BJ (cell line): ENCODE measurements around the gene NSFL1C. TPM values are rescaled to one million over a fixed set of nuclear protein-coding genes. Genes with fewer than 3 reads are reported as not detected.

Experiments used
- CTCF ChIA-PET: fragments of 350-600 bp; formaldehyde crosslinking; extraction: SDS; loops from one replicate; lab custom pipeline; 2021; ENCODE audit warnings: antibody characterized with exemption, inconsistent platforms; lab: Yijun Ruan, JAX
- POLR2A ChIA-PET: fragments of 300-600 bp; sonication (Branson Sonifier 250); formaldehyde crosslinking; extraction: SDS; loops from one replicate; lab custom pipeline; 2021; ENCODE audit warnings: antibody characterized with exemption; lab: Charles Lee
- DNase-seq: peaks from one replicate; pipeline ENCODE4 v3.0.0-alpha.2; 2011; ENCODE audit warnings: low read depth
- H3K27me3 ChIP-seq: 2 replicates; pipeline ENCODE4 v1.6.0; 2011; ENCODE audit warnings: low read length; ENCODE audit not compliant: control insufficient read depth, insufficient read depth
- H3K36me3 ChIP-seq: 2 replicates; pipeline ENCODE4 v1.5.1; 2011; ENCODE audit warnings: low read length; ENCODE audit not compliant: control insufficient read depth, insufficient read depth
- H3K4me3 ChIP-seq: 2 replicates; pipeline ENCODE4 v1.5.1; 2011; ENCODE audit warnings: low read depth, mild to moderate bottlenecking, control low read depth, low read length
- CTCF ChIP-seq: IDR thresholded peaks from 2 replicates; pipeline ENCODE4 v1.5.1; 2011; ENCODE audit warnings: low read depth, mild to moderate bottlenecking, control low read depth, inconsistent platforms, low read length, moderate library complexity; ENCODE audit not compliant: insufficient read depth
- polyA plus RNA-seq: library from polyadenylated mRNA; depleted of rRNA; stranded (reverse); fragments of >200 nt; gene quantifications from 2 replicates; pipeline ENCODE4 v1.2.3, GENCODE V29; 2011

NSFL1C gene
- polyA plus RNA-seq, 1 experiment = 27.7 TPM

- Histone ChIP-seq H3K4me3 (no peak overlapping the region), H3K36me3 (no peaks in the 10 kb centered on the region), H3K27me3 (no peaks in the 10 kb centered on the region)
- CTCF ChIA-PET = interaction anchor here (0.6 to 6.8 kb wide), 7 partner anchors 11 to 168 kb away, joined by 3 to 71 read pairs (median 3); no protein-coding TSS in a partner anchor
- POLR2A ChIA-PET = no interaction called here
- TF ChIP-seq CTCF = no peak
- no peak for DNase-seq
Observed at GRCh38 chr20:1469306-1469905, 2.8 kb upstream of the NSFL1C start.

GRCh38 chr20:1468117-1468624 lies 1.5 kb upstream of the NSFL1C start:
- ChIA-PET CTCF (interaction anchor here (0.8 to 6.8 kb wide), 8 partner anchors 13 to 214 kb away, joined by 3 to 71 read pairs (median 4); no protein-coding TSS in a partner anchor), POLR2A (interaction anchor here (0.7 kb wide), 1 partner anchor 310 kb away, joined by 5 read pairs; no protein-coding TSS in a partner anchor)
- TF ChIP-seq CTCF = no peak
- Histone ChIP-seq H3K4me3 (no peak overlapping the region), H3K36me3 (no peaks in the 10 kb centered on the region), H3K27me3 (no peaks in the 10 kb centered on the region)
- DNase-seq = no peak

GRCh38 chr20:1467355-1468116 lies 887 bp upstream of the NSFL1C start:
- H3K4me3 ChIP-seq = no peak overlapping the region
- ChIA-PET POLR2A (no interaction called here), CTCF (interaction anchor here (0.8 to 6.8 kb wide), 18 partner anchors 10 to 309 kb away, joined by 3 to 71 read pairs (median 4); partner anchors contain the start of gene FKBP1A)

GRCh38 chr20:1467082-1467354 lies 369 bp upstream of the NSFL1C start:
- Histone ChIP-seq H3K4me3 (0 out of 2 replicates have a peak overlapping the region, but pooled peaks have one; percentile 3), H3K36me3 (peaks cover 3% of the 10 kb centered on the region), H3K27me3 (no peaks in the 10 kb centered on the region)
- no peak for DNase-seq
- POLR2A ChIA-PET = no interaction called here
- CTCF ChIA-PET = interaction anchor here (0.9 to 6.8 kb wide), 15 partner anchors 9 to 310 kb away, joined by 3 to 71 read pairs (median 4); partner anchors contain the start of gene FKBP1A
- no peak for TF ChIP-seq CTCF

More at GRCh38 chr20:1467355-1468116, 887 bp upstream of the NSFL1C start:
- TF ChIP-seq CTCF = no peak
- Histone ChIP-seq H3K27me3 (no peaks in the 10 kb centered on the region), H3K36me3 (no peaks in the 10 kb centered on the region)
- no peak for DNase-seq

GRCh38 chr20:1465470-1466210 lies 1.0 kb downstream of the NSFL1C start:
- CTCF ChIA-PET = interaction anchor here (0.7 to 6.8 kb wide), 12 partner anchors 8 to 311 kb away, joined by 3 to 71 read pairs (median 4); no protein-coding TSS in a partner anchor
- no peaks in the 10 kb centered on the region for H3K27me3 ChIP-seq
- DNase-seq = no peak
- peak overlapping the region; percentile 96 for H3K4me3 ChIP-seq
- TF ChIP-seq CTCF = no peak
- POLR2A ChIA-PET = no interaction called here
- peaks cover 6% of the 10 kb centered on the region for H3K36me3 ChIP-seq
